K562 (cell line): ENCODE measurements around the gene GANAB. TPM values are rescaled to one million over a fixed set of nuclear protein-coding genes. Genes with fewer than 3 reads are reported as not detected.
A peak's percentile ranks its signal among the peaks of the same experiment; 100 is the strongest.

Source experiments
- ARID3A ChIP-seq: IDR thresholded peaks from 2 replicates; pipeline ENCODE4 v1.6.1; 2012; ENCODE audit warnings: low read depth, low read length, improper control_type of control experiment, borderline replicate concordance
- BCOR ChIP-seq: fragments of 450-650 bp; IDR thresholded peaks from 2 replicates; pipeline ENCODE4 v1.6.1; 2016
- CHCHD3 ChIP-seq: fragments of 250-450 bp; sonication (Bioruptor Pico); IDR thresholded peaks from 2 replicates; pipeline ENCODE4 v2.1.2; 2022; ENCODE audit warnings: mild to moderate bottlenecking
- CUX1 ChIP-seq: fragments of 200-800 bp; sonication (Bioruptor generic); IDR thresholded peaks from 2 replicates; pipeline ENCODE4 v1.6.1; 2016; ENCODE audit warnings: missing genetic modification characterization, missing compliant biosample characterization
- L3MBTL2 ChIP-seq: fragments of 450-650 bp; IDR thresholded peaks from 2 replicates; pipeline ENCODE4 v1.6.1; 2016; ENCODE audit warnings: mild to moderate bottlenecking, moderate library complexity
- MED1 ChIP-seq: sonication (generic); formaldehyde crosslinking; IDR thresholded peaks from 2 replicates; pipeline ENCODE4 v1.8.1; 2023; ENCODE audit warnings: missing genetic modification reagents, borderline replicate concordance
- OTX1 ChIP-seq: fragments of 450-650 bp; formaldehyde crosslinking; IDR thresholded peaks from 2 replicates; pipeline ENCODE4 v1.4.0; 2022; ENCODE audit warnings: mild to moderate bottlenecking
- PCBP2 ChIP-seq: fragments of 200-400 bp; formaldehyde crosslinking; IDR thresholded peaks from 2 replicates; pipeline ENCODE4 v1.6.1; 2018; ENCODE audit warnings: low read length, low read depth, mild to moderate bottlenecking, moderate library complexity; ENCODE audit not compliant: poor library complexity, severe bottlenecking
- PTRF ChIP-seq: fragments of 450-650 bp; IDR thresholded peaks from 2 replicates; pipeline ENCODE4 v1.6.1; 2016; ENCODE audit warnings: mild to moderate bottlenecking, missing genetic modification characterization, missing compliant biosample characterization
- SUPT5H ChIP-seq: fragments of 450-650 bp; IDR thresholded peaks from 2 replicates; pipeline ENCODE4 v1.6.1; 2016
- ZBTB8A ChIP-seq: fragments of 450-650 bp; IDR thresholded peaks from 2 replicates; pipeline ENCODE4 v1.6.1; 2018; ENCODE audit warnings: mild to moderate bottlenecking, moderate library complexity; ENCODE audit not compliant: partially characterized antibody
- ZC3H4 ChIP-seq: sonication (generic); formaldehyde crosslinking; IDR thresholded peaks from 2 replicates; pipeline ENCODE4 v1.9.0; 2021; ENCODE audit warnings: missing genetic modification reagents, borderline replicate concordance
- ZNF134 ChIP-seq: fragments of 250-450 bp; sonication (Bioruptor Pico); conservative IDR thresholded peaks from 2 replicates; pipeline ENCODE4 v1.4.0; 2020
- ZNF165 ChIP-seq: fragments of 250-450 bp; sonication (Bioruptor Pico); IDR thresholded peaks from 2 replicates; pipeline ENCODE4 v1.4.0; 2020; ENCODE audit warnings: borderline replicate concordance
- ZNF184 ChIP-seq: sonication (generic); formaldehyde crosslinking; IDR thresholded peaks from 2 replicates; pipeline ENCODE4 v1.5.0; 2020; ENCODE audit warnings: missing genetic modification reagents
- ZNF253 ChIP-seq: fragments of 250-450 bp; sonication (Bioruptor Pico); conservative IDR thresholded peaks from 2 replicates; pipeline ENCODE4 v1.6.1; 2021; ENCODE audit warnings: mild to moderate bottlenecking
- ZNF277 ChIP-seq: fragments of 250-450 bp; sonication (Bioruptor Pico); IDR thresholded peaks from 2 replicates; pipeline ENCODE4 v1.8.0; 2022; ENCODE audit warnings: inconsistent platforms, mild to moderate bottlenecking, moderate library complexity, borderline replicate concordance
- ZNF444 ChIP-seq: fragments of 250-450 bp; sonication (Bioruptor Pico); IDR thresholded peaks from 2 replicates; pipeline ENCODE4 v1.4.0; 2020; ENCODE audit warnings: mild to moderate bottlenecking, moderate library complexity
- ZNF583 ChIP-seq: fragments of 250-450 bp; sonication (Bioruptor Pico); IDR thresholded peaks from 2 replicates; pipeline ENCODE4 v1.4.0; 2020
- polyA plus RNA-seq, 8 experiments: library from polyadenylated mRNA; depleted of rRNA in 4 of 8; stranded (reverse) in 5 of 8; unstranded in 3 of 8; fragments of >200 nt; fragmentation: Nextera tagmentation in 2 of 8; fragmentation: Illumina TruSeq in 1 of 8; extraction: Ambion mirVana in 2 of 8; extraction: Trizol in 1 of 8; gene quantifications; 2 replicates each; pipeline versions ENCODE4 v1.2.1 to v1.2.3, GENCODE V29; 2011 to 2014; ENCODE audit warnings: inconsistent platforms in 1 of 8, missing spikeins in 1 of 8
- total RNA-seq, 7 experiments: library from RNA; depleted of rRNA in 6 of 7; stranded (reverse); fragments of >200 nt in 6 of 7; fragmentation: Illumina TruSeq in 2 of 7; extraction: Trizol in 2 of 7; gene quantifications; 2 replicates each; pipeline versions ENCODE4 v1.2.1 to v1.2.3, GENCODE V29; 2011 to 2021; ENCODE audit warnings: low replicate concordance in 1 of 7

GANAB gene
- total and polyA plus RNA-seq, 9 of the 15 experiments (the other 6 are each of a cell fraction or from before 2014, with no cell fraction given), result 6.5 to 284 (median 161) TPM

- TF ChIP-seq CUX1 (CRISPR knock-in tag) (no peak), OTX1 (CRISPR knock-in tag) (peak; percentile 50; the same call in 1 of the 2 replicates), CHCHD3 (CRISPR knock-in tag) (0 out of 2 replicates have a peak, but pooled peaks have one; percentile 14), ZNF583 (CRISPR knock-in tag) (no peak), PTRF (tag) (no peak), L3MBTL2 (peak; percentile 64; the same call in 1 of the 2 replicates), ZNF253 (CRISPR knock-in tag) (no peak), SUPT5H (peak; percentile 89; the same call in 1 of the 2 replicates), ZBTB8A (no peak), ZNF184 (CRISPR knock-in tag) (no peak), PCBP2 (no peak), ZNF165 (CRISPR knock-in tag) (no peak; the same call in 1 of the 2 replicates), ZNF444 (CRISPR knock-in tag) (no peak), MED1 (CRISPR knock-in tag) (no peak), ZNF277 (CRISPR knock-in tag) (no peak), BCOR (peak; percentile 41; the same call in 1 of the 2 replicates), ZNF134 (CRISPR knock-in tag) (no peak), ARID3A (no peak), ZC3H4 (CRISPR knock-in tag) (0 out of 2 replicates have a peak, but pooled peaks have one; percentile 69)
Measured at GRCh38 chr11:62671608-62672389, 25.4 kb upstream of the GANAB start, which contains the start of the genes LBHD1 and UQCC3 (continued).
